ENCODE data around the gene PDHX.
"Not testable (repeated sequence)": the region's sequence is repeated elsewhere in the genome, so short reads cannot be mapped to it uniquely, and the experiment has no call there.

Gene PDHX

GRCh38 chr11:35017528-35018342 lies 101.3 kb downstream of the PDHX start:
- ATAC-seq: no peak
- no peak for TF ChIP-seq GLIS3 (CRISPR knock-in tag; IDR thresholded peaks at IDR 0.05)
- no peak for TF ChIP-seq CREB5 (CRISPR knock-in tag; IDR thresholded peaks at IDR 0.05; ENCODE audit: low read depth)
- no peak for TF ChIP-seq ISL1 (CRISPR knock-in tag; IDR thresholded peaks at IDR 0.05)
- TF ChIP-seq TSHZ2 (CRISPR knock-in tag; IDR thresholded peaks at IDR 0.05): no peak
- no peak for TF ChIP-seq SNAI2 (CRISPR knock-in tag; IDR thresholded peaks at IDR 0.05)
- no peak for TF ChIP-seq ZNF70 (CRISPR knock-in tag; IDR thresholded peaks at IDR 0.05)
- no peak for TF ChIP-seq CSDC2 (CRISPR knock-in tag; IDR thresholded peaks at IDR 0.05)

GRCh38 chr11:35021589-35021988 lies 105.2 kb downstream of the PDHX start:
- TF ChIP-seq ZNF70 (CRISPR knock-in tag; IDR thresholded peaks at IDR 0.05) (no peak), ZC3H10 (CRISPR knock-in tag; IDR thresholded peaks at IDR 0.05) (no peak), ZNF565 (CRISPR knock-in tag; conservative IDR thresholded peaks at IDR 0.05; ENCODE audit: low read depth) (no peak), OSR1 (CRISPR knock-in tag; IDR thresholded peaks at IDR 0.05) (no peak), ZFP30 (CRISPR knock-in tag; IDR thresholded peaks at IDR 0.05) (no peak), ISL1 (CRISPR knock-in tag; IDR thresholded peaks at IDR 0.05) (no peak), GLIS3 (CRISPR knock-in tag; IDR thresholded peaks at IDR 0.05) (no peak), TOX (CRISPR knock-in tag; IDR thresholded peaks at IDR 0.05; ENCODE audit: borderline replicate concordance) (no peak), BACH2 (CRISPR knock-in tag; IDR thresholded peaks at IDR 0.05; ENCODE audit: borderline replicate concordance) (no peak)
- ATAC-seq: no peak

- not testable (repeated sequence) for ATAC-seq
Observed at GRCh38 chr11:35023940-35024339, 107.5 kb downstream of the PDHX start.

GRCh38 chr11:35028007-35028406 lies 111.6 kb downstream of the PDHX start:
- not testable (repeated sequence) for ATAC-seq

GRCh38 chr11:35029979-35030682 lies 113.7 kb downstream of the PDHX start:
- TF ChIP-seq ESRRG (CRISPR knock-in tag; IDR thresholded peaks at IDR 0.05): no peak
- TF ChIP-seq GLIS3 (CRISPR knock-in tag; IDR thresholded peaks at IDR 0.05): no peak
- no peak for TF ChIP-seq TCF4 (CRISPR knock-in tag; IDR thresholded peaks at IDR 0.05; ENCODE audit: borderline replicate concordance)
- TF ChIP-seq ZNF8 (CRISPR knock-in tag; IDR thresholded peaks at IDR 0.05): no peak
- TF ChIP-seq ZFP30 (CRISPR knock-in tag; IDR thresholded peaks at IDR 0.05): no peak

GRCh38 chr11:35030716-35031213 lies 114.3 kb downstream of the PDHX start:
- TF ChIP-seq TOX (CRISPR knock-in tag; IDR thresholded peaks at IDR 0.05; ENCODE audit: borderline replicate concordance): no peak
- peak; percentile 43; the same call in 1 of the 2 replicates for TF ChIP-seq ZFP3 (CRISPR knock-in tag; IDR thresholded peaks at IDR 0.05)
- peak; percentile 34 for TF ChIP-seq ISL1 (CRISPR knock-in tag; IDR thresholded peaks at IDR 0.05)
- no peak for TF ChIP-seq CSRNP3 (CRISPR knock-in tag; IDR thresholded peaks at IDR 0.05)
- TF ChIP-seq SNAI2 (CRISPR knock-in tag; IDR thresholded peaks at IDR 0.05): no peak
- TF ChIP-seq TCF4 (CRISPR knock-in tag; IDR thresholded peaks at IDR 0.05; ENCODE audit: borderline replicate concordance): no peak
- TF ChIP-seq ZC3H10 (CRISPR knock-in tag; IDR thresholded peaks at IDR 0.05): no peak
- no peak for TF ChIP-seq TSHZ2 (CRISPR knock-in tag; IDR thresholded peaks at IDR 0.05)
- no peak for TF ChIP-seq RARB (CRISPR knock-in tag; IDR thresholded peaks at IDR 0.05)
- no peak for TF ChIP-seq PPARA (CRISPR knock-in tag; IDR thresholded peaks at IDR 0.05; ENCODE audit: borderline replicate concordance)
- ATAC-seq: peak; percentile 91

More at GRCh38 chr11:35029979-35030682, 113.7 kb downstream of the PDHX start:
- ATAC-seq: peak; percentile 47
